B cell (primary cell): ENCODE results near the gene RAB5B. TPM values are rescaled to one million over a fixed set of nuclear protein-coding genes. Genes with fewer than 3 reads are reported as not detected.
A peak's percentile ranks its signal among the peaks of the same experiment; 100 is the strongest.

Experiments
- ATAC-seq: fragments of 200-7000 bp; cut with Tn5 transposase; one replicate; pipeline ENCODE4 v1.10.0; 2021; ENCODE audit warnings: low read depth, mild to moderate bottlenecking, moderate number of reproducible peaks, moderate library complexity
- CTCF ChIA-PET: fragments of 350-600 bp; sonication (Branson Sonifier 250); formaldehyde crosslinking; loops from one replicate; lab custom pipeline; 2021; ENCODE audit warnings: antibody characterized with exemption, inconsistent platforms; lab: Charles Lee
- POLR2A ChIA-PET: fragments of 350-600 bp; sonication (Branson Sonifier 250); formaldehyde crosslinking; loops from one replicate; lab custom pipeline; 2021; ENCODE audit warnings: antibody characterized with exemption; lab: Charles Lee
- DNase-seq: peaks from one replicate; pipeline ENCODE4 v3.0.0; 2013
- H2AFZ ChIP-seq: 2 replicates; pipeline ENCODE4 v1.6.1; 2012; ENCODE audit warnings: mild to moderate bottlenecking, low read depth, low read length; ENCODE audit not compliant: insufficient read depth, poor library complexity, severe bottlenecking
- H3K27ac ChIP-seq, 2 donors: 1 replicate in 1 of 2; 2 replicates in 1 of 2; pipeline ENCODE4 v1.5.1; 2012 to 2013; ENCODE audit warnings: low read length in 2 of 2, mild to moderate bottlenecking in 2 of 2, moderate library complexity in 1 of 2
- H3K27me3 ChIP-seq, 4 experiments: fragments of 200-600 bp in 1 of 4; sonication (generic) in 1 of 4; replicated peaks in 1 of 4; 1 replicate in 2 of 4; 2 replicates in 2 of 4; pipeline versions ENCODE4 v1.6.1 to v1.7.0; 2013 to 2016; ENCODE audit warnings: low read length in 3 of 4, mild to moderate bottlenecking in 2 of 4, mixed read lengths in 1 of 4, moderate library complexity in 1 of 4; ENCODE audit not compliant: insufficient read depth in 4 of 4, control insufficient read depth in 3 of 4; ENCODE audit errors: control extremely low read depth in 1 of 4
- H3K36me3 ChIP-seq, 2 experiments: replicated peaks in 1 of 2; 1 replicate in 1 of 2; 2 replicates in 1 of 2; pipeline versions ENCODE4 v1.6.1 to v1.7.1; 2013; ENCODE audit warnings: low read length in 1 of 2; ENCODE audit not compliant: insufficient read depth in 2 of 2, control insufficient read depth in 1 of 2; ENCODE audit errors: control extremely low read depth in 1 of 2, extremely low read depth in 1 of 2
- H3K4me1 ChIP-seq, 2 donors: fragments of 200-600 bp in 1 of 2; sonication (generic) in 1 of 2; 1 replicate in 1 of 2; 2 replicates in 1 of 2; pipeline versions ENCODE4 v1.5.1 to v1.6.1; 2013 to 2017; ENCODE audit warnings: low read length in 2 of 2; ENCODE audit not compliant: control insufficient read depth in 2 of 2, insufficient read depth in 2 of 2
- H3K4me2 ChIP-seq: replicated peaks from 2 replicates; pipeline ENCODE3; 2012; ENCODE audit warnings: mild to moderate bottlenecking, low read depth, low read length; ENCODE audit not compliant: poor library complexity, severe bottlenecking
- H3K4me3 ChIP-seq, 5 experiments: fragments of 200-600 bp in 1 of 5; sonication (generic) in 1 of 5; 1 replicate in 3 of 5; 2 replicates in 2 of 5; pipeline versions ENCODE4 v1.5.1 to v1.7.0; 2011 to 2016; ENCODE audit warnings: low read length in 4 of 5, mild to moderate bottlenecking in 4 of 5, low read depth in 2 of 5, control low read depth in 1 of 5, moderate library complexity in 1 of 5; ENCODE audit not compliant: insufficient read depth in 1 of 5; ENCODE audit errors: control extremely low read depth in 1 of 5, extremely low read depth in 1 of 5
- H3K79me2 ChIP-seq: fragments of 200-600 bp; sonication (generic); one replicate; pipeline ENCODE4 v1.6.0; 2016; ENCODE audit warnings: low read length; ENCODE audit not compliant: control insufficient read depth, insufficient read depth
- H3K9ac ChIP-seq: fragments of 200-600 bp; sonication (generic); 2 replicates; pipeline ENCODE4 v1.6.1; 2017; ENCODE audit warnings: mild to moderate bottlenecking, low read length, moderate library complexity
- H3K9me3 ChIP-seq, 3 donors: one replicate each; pipeline versions ENCODE4 v1.6.1 to v1.7.1; 2013; ENCODE audit warnings: low read length in 2 of 3; ENCODE audit not compliant: control insufficient read depth in 2 of 3, insufficient read depth in 1 of 3; ENCODE audit errors: control extremely low read depth in 1 of 3
- H4K20me1 ChIP-seq: 2 replicates; pipeline ENCODE4 v1.6.0; 2012; ENCODE audit warnings: mild to moderate bottlenecking, low read length; ENCODE audit not compliant: insufficient read depth, control insufficient read depth, poor library complexity, severe bottlenecking
- H3K27ac Mint-ChIP-seq: one replicate; pipeline ENCODE4 v1.8.0; 2021; ENCODE audit warnings: mixed read lengths
- H3K27me3 Mint-ChIP-seq: one replicate; pipeline ENCODE4 v1.8.0; 2021; ENCODE audit warnings: mixed read lengths
- H3K4me1 Mint-ChIP-seq: one replicate; pipeline ENCODE4 v1.8.0; 2021; ENCODE audit warnings: mixed read lengths
- H3K4me3 Mint-ChIP-seq: one replicate; pipeline ENCODE4 v1.8.0; 2021; ENCODE audit warnings: mixed read lengths
- H3K9me3 Mint-ChIP-seq: one replicate; pipeline ENCODE4 v1.8.0; 2022; ENCODE audit warnings: mixed read lengths; ENCODE audit not compliant: insufficient read depth
- EZH2 ChIP-seq: IDR thresholded peaks from 2 replicates; pipeline ENCODE4 v1.6.1; 2012; ENCODE audit warnings: borderline replicate concordance, low read depth, mild to moderate bottlenecking, moderate library complexity, low read length; ENCODE audit not compliant: insufficient read depth, poor library complexity, severe bottlenecking
- WGBS: methylation state at CpG from one replicate; pipeline ENCODE4 v1.1.5; 2013; ENCODE audit warnings: missing lambda C conversion rate; ENCODE audit not compliant: insufficient coverage; 5-methylcytosine and 5-hydroxymethylcytosine counted together
- intact Hi-C: fragments of 100-400 bp; cut with micrococcal nuclease; formaldehyde crosslinking; loops from one replicate; pipeline ENCODE4 v1.10.0; 2022
- polyA plus RNA-seq: library from polyadenylated mRNA; depleted of rRNA; stranded (reverse); fragments of >200 nt; gene quantifications from 2 replicates; pipeline ENCODE4 v1.2.3, GENCODE V29; 2012
- total RNA-seq, 2 donors: library from RNA; stranded (reverse); fragments of 120-200 nt in 1 of 2; gene quantifications; 1 replicate in 1 of 2; 2 replicates in 1 of 2; pipeline versions ENCODE4 v1.2.3 to v1.2.4, GENCODE V29; 2013 to 2022
- TF ChIP-seq, protein P1 (sequence below): fragments of 200-600 bp; IDR thresholded peaks from one replicate; pipeline ENCODE4 v1.8.0; 2022; ENCODE audit warnings: antibody characterized with exemption, mild to moderate bottlenecking

Gene RAB5B
- total and polyA plus RNA-seq, 2 donors (not counting 1 experiment from before 2014, with no cell fraction given) = 42.1 to 111 TPM

- intact Hi-C loops = loop anchor here (5.0 to 10.0 kb wide), 4 partner anchors 188 to 758 kb away; partner anchors contain the start of genes PTGES3, RPL41 and ZC3H10
- Histone ChIP-seq H3K27ac (peak overlapping the region; percentile 67 to 92), H3K79me2 (peaks cover 50% of the 10 kb centered on the region), H2AFZ (peak overlapping the region; percentile 24), H4K20me1 (peaks cover 5% of the 10 kb centered on the region), H3K27me3 (no peaks in the 10 kb centered on the region), H3K4me2 (peak overlapping the region; percentile 88), H3K4me3 (peak overlapping the region in 4 of 5 experiments; percentile 28 to 98 (median 40)), H3K9ac (peak overlapping the region; percentile 98), H3K9me3 (no peaks in the 10 kb centered on the region), H3K4me1 (peaks cover 51 to 64% of the 10 kb centered on the region in 2 donors), H3K36me3 (peaks cover 0 to 7% of the 10 kb centered on the region in 2 experiments)
- DNase-seq (peak; percentile 86), ATAC-seq (peak; percentile 50)
- 0% methylated on average over 5 of the region's 8 CpGs for WGBS
- TF ChIP-seq, protein P1, sequence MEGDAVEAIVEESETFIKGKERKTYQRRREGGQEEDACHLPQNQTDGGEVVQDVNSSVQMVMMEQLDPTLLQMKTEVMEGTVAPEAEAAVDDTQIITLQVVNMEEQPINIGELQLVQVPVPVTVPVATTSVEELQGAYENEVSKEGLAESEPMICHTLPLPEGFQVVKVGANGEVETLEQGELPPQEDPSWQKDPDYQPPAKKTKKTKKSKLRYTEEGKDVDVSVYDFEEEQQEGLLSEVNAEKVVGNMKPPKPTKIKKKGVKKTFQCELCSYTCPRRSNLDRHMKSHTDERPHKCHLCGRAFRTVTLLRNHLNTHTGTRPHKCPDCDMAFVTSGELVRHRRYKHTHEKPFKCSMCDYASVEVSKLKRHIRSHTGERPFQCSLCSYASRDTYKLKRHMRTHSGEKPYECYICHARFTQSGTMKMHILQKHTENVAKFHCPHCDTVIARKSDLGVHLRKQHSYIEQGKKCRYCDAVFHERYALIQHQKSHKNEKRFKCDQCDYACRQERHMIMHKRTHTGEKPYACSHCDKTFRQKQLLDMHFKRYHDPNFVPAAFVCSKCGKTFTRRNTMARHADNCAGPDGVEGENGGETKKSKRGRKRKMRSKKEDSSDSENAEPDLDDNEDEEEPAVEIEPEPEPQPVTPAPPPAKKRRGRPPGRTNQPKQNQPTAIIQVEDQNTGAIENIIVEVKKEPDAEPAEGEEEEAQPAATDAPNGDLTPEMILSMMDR = no peak
- TF ChIP-seq EZH2 = no peak
- Mint-ChIP-seq H3K4me1 (peaks cover 67% of the 10 kb centered on the region), H3K27ac (peak overlapping the region; percentile 95), H3K9me3 (no peaks in the 10 kb centered on the region), H3K4me3 (peak overlapping the region; percentile 94), H3K27me3 (no peaks in the 10 kb centered on the region)
- ChIA-PET CTCF (interaction anchor here (0.9 to 10.3 kb wide), 5 partner anchors 12 to 190 kb away, joined by 4 to 155 read pairs (median 6); partner anchors contain the start of genes DNAJC14, ORMDL2, RAB5B and SARNP), POLR2A (interaction anchor here (0.7 to 3.6 kb wide), 5 partner anchors 11 to 111 kb away, joined by 3 to 25 read pairs (median 5); partner anchors contain the start of genes DNAJC14, ORMDL2 and RAB5B)
These were observed 44.5 kb upstream of the RAB5B start for GRCh38 chr12:55929306-55929791.

- no peak for ATAC-seq
These were observed 43.0 kb upstream of the RAB5B start, which contains the start of gene DGKA for GRCh38 chr12:55930771-55931316. Gene DGKA, plus strand, starts transcription at chr12:55931162. Its CDS starts 5,342 bp downstream, at chr12:55936504.

More at GRCh38 chr12:55930771-55931316, 43.0 kb upstream of the RAB5B start, which contains the start of gene DGKA:
- peak within 1 kb of the TSS; percentile 88 for H3K4me2 ChIP-seq
- H3K27ac Mint-ChIP-seq = peak within 1 kb of the TSS; percentile 95
- H3K4me3 ChIP-seq = peak within 1 kb of the TSS; percentile 82 to 98 (median 87)
- intact Hi-C loops = no loop called here
- peak within 1 kb of the TSS; percentile 98 for H3K9ac ChIP-seq
- H3K27me3 Mint-ChIP-seq = no peaks in the 10 kb centered on the region
- no peaks in the 10 kb centered on the region for H3K9me3 ChIP-seq
- ChIA-PET CTCF (interaction anchor here (0.6 to 10.3 kb wide), 13 partner anchors 10 to 284 kb away, joined by 3 to 155 read pairs (median 4); partner anchors contain the start of genes DNAJC14, ORMDL2 and SARNP), POLR2A (interaction anchor here (0.6 to 1.9 kb wide), 5 partner anchors 9 to 139 kb away, joined by 3 to 9 read pairs (median 7); partner anchors contain the start of genes DNAJC14 and SARNP)
- peaks cover 19% of the 10 kb centered on the region for H4K20me1 ChIP-seq
- H3K36me3 ChIP-seq = peaks cover 0 to 20% of the 10 kb centered on the region in 2 experiments
- H3K4me3 Mint-ChIP-seq = peak within 1 kb of the TSS; percentile 94
- no CpG with 5 or more reads among the region's 3 CpGs for WGBS
- no peak for TF ChIP-seq EZH2
- TF ChIP-seq, protein P1 = peak; percentile 62
- DNase-seq = peak; percentile 64
- peaks cover 53% of the 10 kb centered on the region for H3K79me2 ChIP-seq
- no peaks in the 10 kb centered on the region for H3K27me3 ChIP-seq
- H3K4me1 Mint-ChIP-seq = peaks cover 68% of the 10 kb centered on the region
- peak within 1 kb of the TSS; percentile 73 for H2AFZ ChIP-seq
- no peaks in the 10 kb centered on the region for H3K9me3 Mint-ChIP-seq
- H3K4me1 ChIP-seq = peaks cover 51 to 65% of the 10 kb centered on the region in 2 donors
- H3K27ac ChIP-seq = peak within 1 kb of the TSS; percentile 83 to 92
